Measurements from ENCODE around the gene TOX2.

Gene TOX2

DNA sequence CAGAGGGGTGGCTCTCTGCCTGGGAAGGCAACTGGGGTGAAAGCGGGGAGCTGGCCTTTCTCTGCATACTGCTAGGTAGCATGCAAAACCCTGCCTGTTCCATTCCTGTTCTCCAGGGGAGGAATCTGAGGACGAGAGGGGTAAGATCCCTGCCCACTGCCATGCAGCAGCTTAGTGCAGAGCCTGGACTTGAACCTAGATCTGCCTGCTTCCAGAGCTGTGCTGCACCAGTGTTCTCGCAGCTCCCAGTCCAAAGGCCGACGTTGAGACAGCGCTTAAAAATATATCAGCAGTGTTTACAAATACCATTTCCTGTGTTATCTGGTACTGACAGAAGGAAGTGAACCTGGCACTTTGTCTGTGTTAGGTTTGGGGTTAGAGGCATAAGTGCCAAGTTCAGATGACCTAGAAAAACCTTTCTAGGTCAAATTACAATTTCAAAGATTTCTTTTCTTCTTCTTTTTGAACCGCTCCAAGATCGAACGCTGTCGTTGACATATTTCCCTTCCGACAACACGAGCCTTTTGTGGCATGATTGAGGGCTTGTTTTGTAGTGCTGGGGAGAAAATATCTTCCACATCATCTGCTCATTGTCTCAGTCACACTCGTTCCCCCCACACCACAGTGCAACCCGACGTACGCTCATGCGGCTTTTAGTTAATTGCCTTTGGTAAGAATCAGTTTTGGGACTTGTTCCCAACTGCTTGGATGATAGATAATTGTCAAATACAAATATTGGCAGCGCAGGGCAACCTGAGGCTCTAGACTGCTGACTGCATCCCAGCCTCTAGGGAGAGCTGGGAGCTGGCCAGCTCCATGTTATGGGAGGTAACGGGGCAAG is 44.6 kb downstream of the TOX2 start:
- no peak for DNase-seq

- DNase-seq = no peak
Observed at GRCh38 chr20:43959920-43960227, 45.2 kb downstream of the TOX2 start.

GRCh38 chr20:43960231-43960630 is 45.6 kb downstream of the TOX2 start:
- DNase-seq = no peak

- DNase-seq = no peak
Observed at GRCh38 chr20:43961116-43961515, 46.5 kb downstream of the TOX2 start.

DNA sequence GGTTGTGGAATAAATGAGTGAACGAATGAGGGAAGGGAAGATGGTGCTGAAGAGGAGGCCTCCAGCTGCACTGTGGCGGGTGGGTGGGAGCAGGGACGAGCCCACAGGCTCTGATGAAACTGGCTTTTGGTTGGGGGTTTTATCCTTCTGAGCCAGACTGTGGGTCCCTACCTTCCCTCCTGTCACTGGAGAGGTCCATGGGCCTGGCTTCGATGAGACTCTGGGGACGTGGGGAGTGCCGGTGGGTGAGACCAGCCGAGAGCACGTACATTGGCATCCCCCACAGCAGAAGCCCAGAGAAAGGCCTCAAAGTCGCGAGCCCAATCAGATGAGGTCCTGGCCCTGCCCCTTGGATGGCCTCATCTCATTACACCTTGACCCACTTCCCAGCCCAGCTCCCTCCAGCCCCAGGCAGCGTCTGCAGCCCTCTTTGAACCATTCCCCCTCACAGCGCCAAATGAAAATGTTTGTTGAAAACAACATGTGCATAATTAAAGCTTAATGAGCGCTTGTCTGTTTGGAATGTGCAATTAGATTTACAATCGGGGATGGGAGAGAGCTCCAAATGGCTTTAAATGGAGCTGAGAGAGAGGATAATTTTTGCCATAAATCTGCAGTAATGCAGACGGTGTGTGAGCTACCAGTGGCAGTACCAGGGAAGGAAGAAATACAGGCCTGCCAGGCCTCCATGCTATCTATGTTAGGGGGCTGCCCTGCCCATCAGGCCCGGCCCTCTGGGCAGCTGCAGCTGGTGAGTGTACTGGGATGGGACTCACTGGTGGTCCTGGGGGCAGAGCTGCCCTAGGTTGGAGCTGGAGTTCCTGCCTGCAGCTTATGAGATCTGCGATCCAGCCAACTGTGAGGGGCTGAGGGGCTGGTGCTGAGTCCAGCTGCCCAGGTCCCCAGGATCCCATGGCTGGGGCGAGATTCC is 47.2 kb downstream of the TOX2 start:
- DNase-seq = no peak

- no peak for DNase-seq
Observed at GRCh38 chr20:43962530-43962929, 47.9 kb downstream of the TOX2 start.

DNA sequence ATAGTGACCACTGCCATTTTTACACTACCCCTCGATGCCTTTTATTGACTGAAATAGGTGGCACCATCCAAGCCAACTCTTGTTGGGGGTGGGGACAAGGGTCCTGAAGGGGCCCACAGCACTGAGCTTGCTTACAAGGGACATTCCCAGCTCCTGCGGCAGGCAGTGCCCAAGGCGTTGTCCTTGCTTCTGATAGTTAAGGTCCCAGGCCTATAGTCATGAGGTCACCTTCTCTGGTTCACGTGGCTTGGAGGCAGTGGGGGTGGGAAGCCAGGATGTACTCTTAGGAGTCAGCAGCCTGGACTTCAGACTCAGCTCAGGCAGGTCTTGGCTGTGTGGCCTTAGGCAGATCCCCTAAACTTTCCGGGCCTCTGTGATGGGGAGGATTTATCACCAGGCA is 48.6 kb downstream of the TOX2 start:
- no peak for DNase-seq

DNA sequence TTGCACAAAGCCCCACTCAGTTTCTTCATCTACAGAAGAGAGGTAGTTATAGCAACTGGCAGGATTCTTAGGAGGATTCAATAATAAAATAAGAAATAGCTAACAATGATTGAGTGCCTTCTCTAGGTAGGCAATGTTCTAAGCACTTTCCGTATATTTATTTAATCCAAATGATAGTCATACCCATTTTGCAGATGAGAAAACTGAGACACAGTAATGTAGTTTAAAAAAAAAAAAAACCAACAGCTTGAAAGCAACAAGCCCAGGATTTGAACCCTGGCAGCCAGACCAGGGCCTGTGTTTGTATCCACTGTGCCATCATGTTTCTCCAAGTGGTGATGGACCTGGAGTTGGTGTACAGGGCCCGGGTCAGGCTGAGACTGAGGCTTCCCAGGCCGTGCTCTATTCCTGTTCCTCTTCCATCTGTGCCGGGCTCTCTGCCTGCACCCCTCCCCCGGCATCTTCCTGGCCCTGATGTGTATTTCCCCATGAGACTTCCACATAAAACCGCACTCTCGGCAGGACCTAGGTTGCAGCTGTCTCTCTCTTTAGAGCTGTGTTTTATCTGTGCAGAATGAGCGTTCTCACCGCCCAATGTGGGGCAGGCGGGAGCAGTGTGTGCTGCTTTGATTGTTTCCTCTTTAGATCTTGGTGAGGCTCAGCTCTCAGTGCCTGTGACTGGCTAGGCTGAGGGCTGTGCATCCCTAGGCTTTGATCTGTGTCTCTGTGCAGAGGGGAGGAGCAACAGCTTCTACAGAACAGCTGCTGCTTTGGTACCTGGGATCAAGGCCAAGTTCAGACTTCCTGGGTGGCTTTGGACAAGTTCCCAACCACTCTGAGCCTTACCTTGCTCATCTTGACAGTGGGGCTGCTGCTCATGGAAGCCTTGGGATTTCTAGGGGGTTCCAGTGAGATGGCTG is 49.5 kb downstream of the TOX2 start:
- no peak for DNase-seq

DNA sequence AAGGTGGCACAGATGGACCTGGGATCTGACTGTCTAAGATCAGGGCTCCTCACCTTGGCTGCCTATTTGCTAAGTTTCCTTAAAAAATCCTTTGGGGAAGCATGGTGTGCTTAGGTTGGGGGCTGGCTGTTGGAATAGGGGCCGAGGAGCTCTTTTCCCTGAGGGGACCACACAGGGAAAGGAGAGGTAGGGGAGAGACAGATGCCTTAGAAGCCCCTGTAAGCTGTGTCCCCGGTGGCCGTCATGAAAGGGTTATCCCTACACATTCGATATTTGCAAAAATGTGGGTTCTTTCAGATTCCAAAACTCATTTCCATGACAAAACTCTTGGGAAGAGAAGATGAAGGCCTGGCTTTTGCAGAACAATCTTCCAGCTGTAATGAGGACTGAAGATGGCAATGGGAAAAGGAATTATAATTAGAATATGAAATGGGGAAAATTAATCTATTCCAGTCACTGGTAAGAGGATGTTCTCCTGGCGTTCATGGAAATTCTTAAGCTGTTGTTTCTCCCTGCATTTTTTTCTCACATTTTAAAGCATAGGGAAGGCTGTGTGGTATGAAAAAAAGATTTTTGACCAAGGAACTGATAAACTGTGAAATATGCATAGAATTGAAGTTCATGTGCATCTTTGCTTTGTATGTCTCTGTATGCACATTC is 53.8 kb downstream of the TOX2 start:
- DNase-seq = no peak

GRCh38 chr20:43969028-43969447 is 54.4 kb downstream of the TOX2 start:
- DNase-seq = no peak

- DNase-seq = no peak
Observed at GRCh38 chr20:43969501-43970182, 55.0 kb downstream of the TOX2 start.

DNA sequence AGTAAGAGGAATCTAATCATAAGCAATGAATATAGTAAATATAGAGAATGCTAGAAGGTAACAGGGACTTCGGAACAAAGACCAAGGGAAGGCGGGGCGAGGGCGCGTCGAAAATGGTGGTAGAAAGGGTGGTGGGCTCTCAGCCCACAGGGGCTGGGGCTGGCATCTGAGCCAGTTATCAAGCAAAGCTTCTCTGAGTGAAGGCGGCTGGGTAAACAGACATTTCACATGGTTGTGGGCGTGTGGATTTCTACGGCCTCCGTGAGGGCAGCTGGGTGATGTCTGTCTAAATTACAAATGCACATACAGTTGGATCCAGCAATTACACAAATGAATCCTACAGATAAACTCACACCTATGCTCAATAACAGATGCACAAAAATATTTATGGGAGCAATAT is 56.6 kb downstream of the TOX2 start:
- no peak for DNase-seq

- no peak for DNase-seq
Observed at GRCh38 chr20:43972051-43972450, 57.4 kb downstream of the TOX2 start.

GRCh38 chr20:43972692-43973091 is 58.0 kb downstream of the TOX2 start:
- no peak for DNase-seq

- DNase-seq = no peak
Observed at GRCh38 chr20:43973231-43973630, 58.6 kb downstream of the TOX2 start.

DNA sequence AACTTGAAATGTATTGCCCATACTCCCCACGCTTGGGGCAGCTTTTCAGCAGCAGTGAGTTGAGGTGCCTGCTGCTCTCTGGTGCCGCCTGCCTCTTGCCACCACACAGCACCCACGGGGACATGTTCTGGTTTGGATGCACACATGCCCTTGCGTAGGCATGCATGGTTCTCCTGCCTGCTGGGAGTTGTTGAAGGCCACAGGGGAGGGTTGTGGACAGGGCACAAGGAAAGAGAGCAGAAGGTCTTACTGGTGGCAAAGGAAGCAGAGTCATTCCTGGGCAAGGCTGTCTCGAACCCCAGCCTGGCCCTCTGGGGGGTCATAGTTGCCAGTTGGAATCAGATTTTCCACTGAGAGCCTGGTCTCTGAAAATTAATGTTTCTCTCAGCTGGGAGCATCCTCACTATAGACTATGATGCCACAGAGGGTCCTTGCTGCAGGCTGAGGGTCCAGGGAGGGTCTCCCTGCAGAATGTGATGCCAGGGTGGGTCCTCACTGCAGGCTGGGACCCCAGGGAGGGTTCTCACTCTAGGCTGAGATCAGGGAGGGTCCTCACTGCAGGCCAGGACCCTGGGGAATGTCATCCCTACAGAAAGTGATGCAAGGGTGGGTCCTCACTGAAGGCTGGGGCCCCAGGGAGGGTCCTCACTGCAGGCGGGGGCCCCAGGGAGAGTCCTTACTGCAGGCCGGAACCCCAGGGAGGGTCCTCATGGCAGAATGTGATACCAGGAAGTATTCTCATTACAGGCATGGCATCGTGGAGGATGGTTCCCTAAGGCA is 59.2 kb downstream of the TOX2 start:
- no peak for DNase-seq

GRCh38 chr20:43974695-43975094 is 60.0 kb downstream of the TOX2 start:
- no peak for DNase-seq

DNA sequence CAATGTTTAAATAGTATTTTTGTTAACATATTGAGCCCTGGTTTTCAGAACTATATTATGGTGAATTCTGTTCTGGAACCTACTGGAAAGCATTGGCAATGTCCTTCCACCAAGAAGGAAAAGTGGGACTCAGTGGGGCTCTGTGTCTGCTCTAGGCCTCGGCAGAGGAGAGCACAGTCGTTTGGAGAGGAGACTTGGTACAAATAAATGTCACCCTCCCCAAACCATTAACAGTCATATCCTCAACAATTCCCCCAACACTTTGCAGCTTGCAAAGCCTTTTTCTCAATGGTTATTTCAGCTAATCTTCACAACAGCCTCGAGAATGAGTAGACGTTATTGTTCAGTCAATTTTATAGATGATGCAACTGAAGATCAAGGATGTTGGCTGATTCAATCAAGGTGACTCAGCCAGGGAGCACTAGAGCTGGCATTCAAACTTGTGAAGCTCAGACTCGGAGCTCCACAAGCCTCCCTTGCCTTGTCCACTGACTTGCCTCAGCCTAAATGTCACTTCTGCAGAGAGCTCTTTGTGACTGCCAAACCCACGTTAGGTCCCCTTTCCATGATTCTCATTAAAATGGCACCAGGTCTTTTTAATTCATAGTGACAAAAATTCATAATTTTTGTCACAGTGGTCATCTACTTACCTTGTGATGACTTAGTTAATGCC is 60.6 kb downstream of the TOX2 start:
- DNase-seq = peak; percentile 46

GRCh38 chr20:43976547-43976946 is 61.9 kb downstream of the TOX2 start:
- DNase-seq = no peak

DNA sequence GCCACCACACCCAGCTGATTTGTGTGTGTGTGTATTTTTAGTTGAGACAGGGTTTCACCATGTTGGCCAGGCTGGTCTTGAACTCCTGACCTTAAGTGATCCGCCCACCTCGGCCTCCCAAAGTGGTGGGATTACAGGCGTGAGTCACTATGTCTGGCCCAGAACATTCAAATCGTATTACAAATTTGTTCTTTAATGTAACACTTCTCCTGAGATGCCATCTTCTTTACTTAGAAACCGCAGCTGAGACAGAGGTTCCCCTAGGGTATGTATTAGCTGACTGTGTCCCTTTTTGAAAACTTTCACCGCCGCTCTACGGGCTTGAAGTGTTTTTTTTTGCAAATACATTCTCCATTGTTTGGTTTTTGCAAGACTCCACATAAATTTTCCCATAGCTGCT is 62.6 kb downstream of the TOX2 start:
- DNase-seq = no peak

All from activated CD4-positive, alpha-beta T cell treated with anti-CD3 and anti-CD28 coated beads, Interleukin-2, amount 50 U/mL, for 16 hours (primary cell).